B cell (primary cell): ENCODE results near the gene DNAJC25. TPM values are rescaled to one million over a fixed set of nuclear protein-coding genes. Genes with fewer than 3 reads are reported as not detected.
A peak's percentile ranks its signal among the peaks of the same experiment; 100 is the strongest.

Experiments used
- ATAC-seq: fragments of 200-7000 bp; cut with Tn5 transposase; one replicate; pipeline ENCODE4 v1.10.0; 2021; ENCODE audit warnings: low read depth, mild to moderate bottlenecking, moderate number of reproducible peaks, moderate library complexity
- CTCF ChIA-PET: fragments of 350-600 bp; sonication (Branson Sonifier 250); formaldehyde crosslinking; loops from one replicate; lab custom pipeline; 2021; ENCODE audit warnings: antibody characterized with exemption, inconsistent platforms; lab: Charles Lee
- POLR2A ChIA-PET: fragments of 350-600 bp; sonication (Branson Sonifier 250); formaldehyde crosslinking; loops from one replicate; lab custom pipeline; 2021; ENCODE audit warnings: antibody characterized with exemption; lab: Charles Lee
- DNase-seq: peaks from one replicate; pipeline ENCODE4 v3.0.0; 2013
- H2AFZ ChIP-seq: 2 replicates; pipeline ENCODE4 v1.6.1; 2012; ENCODE audit warnings: mild to moderate bottlenecking, low read depth, low read length; ENCODE audit not compliant: insufficient read depth, poor library complexity, severe bottlenecking
- H3K27ac ChIP-seq, 2 donors: 1 replicate in 1 of 2; 2 replicates in 1 of 2; pipeline ENCODE4 v1.5.1; 2012 to 2013; ENCODE audit warnings: low read length in 2 of 2, mild to moderate bottlenecking in 2 of 2, moderate library complexity in 1 of 2
- H3K27me3 ChIP-seq, 4 experiments: fragments of 200-600 bp in 1 of 4; sonication (generic) in 1 of 4; replicated peaks in 1 of 4; 1 replicate in 2 of 4; 2 replicates in 2 of 4; pipeline versions ENCODE4 v1.6.1 to v1.7.0; 2013 to 2016; ENCODE audit warnings: low read length in 3 of 4, mild to moderate bottlenecking in 2 of 4, mixed read lengths in 1 of 4, moderate library complexity in 1 of 4; ENCODE audit not compliant: insufficient read depth in 4 of 4, control insufficient read depth in 3 of 4; ENCODE audit errors: control extremely low read depth in 1 of 4
- H3K36me3 ChIP-seq, 2 experiments: replicated peaks in 1 of 2; 1 replicate in 1 of 2; 2 replicates in 1 of 2; pipeline versions ENCODE4 v1.6.1 to v1.7.1; 2013; ENCODE audit warnings: low read length in 1 of 2; ENCODE audit not compliant: insufficient read depth in 2 of 2, control insufficient read depth in 1 of 2; ENCODE audit errors: control extremely low read depth in 1 of 2, extremely low read depth in 1 of 2
- H3K4me1 ChIP-seq, 2 donors: fragments of 200-600 bp in 1 of 2; sonication (generic) in 1 of 2; 1 replicate in 1 of 2; 2 replicates in 1 of 2; pipeline versions ENCODE4 v1.5.1 to v1.6.1; 2013 to 2017; ENCODE audit warnings: low read length in 2 of 2; ENCODE audit not compliant: control insufficient read depth in 2 of 2, insufficient read depth in 2 of 2
- H3K4me2 ChIP-seq: replicated peaks from 2 replicates; pipeline ENCODE3; 2012; ENCODE audit warnings: mild to moderate bottlenecking, low read depth, low read length; ENCODE audit not compliant: poor library complexity, severe bottlenecking
- H3K4me3 ChIP-seq, 5 experiments: fragments of 200-600 bp in 1 of 5; sonication (generic) in 1 of 5; 1 replicate in 3 of 5; 2 replicates in 2 of 5; pipeline versions ENCODE4 v1.5.1 to v1.7.0; 2011 to 2016; ENCODE audit warnings: low read length in 4 of 5, mild to moderate bottlenecking in 4 of 5, low read depth in 2 of 5, control low read depth in 1 of 5, moderate library complexity in 1 of 5; ENCODE audit not compliant: insufficient read depth in 1 of 5; ENCODE audit errors: control extremely low read depth in 1 of 5, extremely low read depth in 1 of 5
- H3K79me2 ChIP-seq: fragments of 200-600 bp; sonication (generic); one replicate; pipeline ENCODE4 v1.6.0; 2016; ENCODE audit warnings: low read length; ENCODE audit not compliant: control insufficient read depth, insufficient read depth
- H3K9ac ChIP-seq: fragments of 200-600 bp; sonication (generic); 2 replicates; pipeline ENCODE4 v1.6.1; 2017; ENCODE audit warnings: mild to moderate bottlenecking, low read length, moderate library complexity
- H3K9me3 ChIP-seq, 3 donors: one replicate each; pipeline versions ENCODE4 v1.6.1 to v1.7.1; 2013; ENCODE audit warnings: low read length in 2 of 3; ENCODE audit not compliant: control insufficient read depth in 2 of 3, insufficient read depth in 1 of 3; ENCODE audit errors: control extremely low read depth in 1 of 3
- H4K20me1 ChIP-seq: 2 replicates; pipeline ENCODE4 v1.6.0; 2012; ENCODE audit warnings: mild to moderate bottlenecking, low read length; ENCODE audit not compliant: insufficient read depth, control insufficient read depth, poor library complexity, severe bottlenecking
- H3K27ac Mint-ChIP-seq: one replicate; pipeline ENCODE4 v1.8.0; 2021; ENCODE audit warnings: mixed read lengths
- H3K27me3 Mint-ChIP-seq: one replicate; pipeline ENCODE4 v1.8.0; 2021; ENCODE audit warnings: mixed read lengths
- H3K4me1 Mint-ChIP-seq: one replicate; pipeline ENCODE4 v1.8.0; 2021; ENCODE audit warnings: mixed read lengths
- H3K4me3 Mint-ChIP-seq: one replicate; pipeline ENCODE4 v1.8.0; 2021; ENCODE audit warnings: mixed read lengths
- H3K9me3 Mint-ChIP-seq: one replicate; pipeline ENCODE4 v1.8.0; 2022; ENCODE audit warnings: mixed read lengths; ENCODE audit not compliant: insufficient read depth
- EZH2 ChIP-seq: IDR thresholded peaks from 2 replicates; pipeline ENCODE4 v1.6.1; 2012; ENCODE audit warnings: borderline replicate concordance, low read depth, mild to moderate bottlenecking, moderate library complexity, low read length; ENCODE audit not compliant: insufficient read depth, poor library complexity, severe bottlenecking
- WGBS: methylation state at CpG from one replicate; pipeline ENCODE4 v1.1.5; 2013; ENCODE audit warnings: missing lambda C conversion rate; ENCODE audit not compliant: insufficient coverage; 5-methylcytosine and 5-hydroxymethylcytosine counted together
- intact Hi-C: fragments of 100-400 bp; cut with micrococcal nuclease; formaldehyde crosslinking; loops from one replicate; pipeline ENCODE4 v1.10.0; 2022
- polyA plus RNA-seq: library from polyadenylated mRNA; depleted of rRNA; stranded (reverse); fragments of >200 nt; gene quantifications from 2 replicates; pipeline ENCODE4 v1.2.3, GENCODE V29; 2012
- total RNA-seq, 2 donors: library from RNA; stranded (reverse); fragments of 120-200 nt in 1 of 2; gene quantifications; 1 replicate in 1 of 2; 2 replicates in 1 of 2; pipeline versions ENCODE4 v1.2.3 to v1.2.4, GENCODE V29; 2013 to 2022
- TF ChIP-seq, protein P1 (sequence below): fragments of 200-600 bp; IDR thresholded peaks from one replicate; pipeline ENCODE4 v1.8.0; 2022; ENCODE audit warnings: antibody characterized with exemption, mild to moderate bottlenecking

Gene DNAJC25
- total and polyA plus RNA-seq, 2 donors (not counting 1 experiment from before 2014, with no cell fraction given), result 3.1 to 4.1 TPM

DNA sequence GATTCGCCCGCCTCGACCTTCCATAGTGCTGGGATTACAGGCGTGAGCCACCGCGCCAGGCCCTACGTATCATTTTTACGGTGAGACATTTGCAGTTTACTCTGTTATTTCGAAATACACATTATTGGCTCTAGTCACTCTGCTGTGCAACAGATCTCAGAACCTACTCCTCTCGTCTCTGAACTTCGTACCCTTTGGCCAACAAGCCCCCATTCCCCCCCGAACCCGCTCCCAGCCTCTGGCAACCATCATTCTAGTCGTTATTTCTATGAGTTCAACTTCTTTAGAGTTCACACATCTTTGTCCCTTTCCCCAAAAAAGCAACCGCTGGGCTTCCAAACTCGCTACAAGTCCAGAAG lies 32.4 kb upstream of the DNAJC25 start:
- CTCF ChIA-PET, result interaction anchor here (0.8 to 1.4 kb wide), 12 partner anchors 10 to 762 kb away, joined by 3 to 8 read pairs (median 4); partner anchors contain the start of gene DNAJC25
- peak overlapping the region; percentile 70 for H3K9ac ChIP-seq
- no peak overlapping the region for H3K27ac ChIP-seq
- intact Hi-C loops, result loop anchor here (1.0 to 10.0 kb wide), 3 partner anchors 33 to 476 kb away; partner anchors contain the start of gene DNAJC25
- no peaks in the 10 kb centered on the region for H4K20me1 ChIP-seq
- DNase-seq (peak; percentile 31), ATAC-seq (no peak)
- WGBS, result 2% methylated on average over 13 of the region's 16 CpGs
- Mint-ChIP-seq H3K4me1 (peaks cover 25% of the 10 kb centered on the region), H3K9me3 (no peaks in the 10 kb centered on the region), H3K27ac (no peak overlapping the region), H3K4me3 (peak overlapping the region; percentile 87), H3K27me3 (peaks cover 43% of the 10 kb centered on the region)
- H3K4me2 ChIP-seq, result peak overlapping the region; percentile 98
- H3K27me3 ChIP-seq, result peaks cover 0 to 39% (median 20%) of the 10 kb centered on the region in 4 experiments
- peak overlapping the region; percentile 39 to 76 (median 59) for H3K4me3 ChIP-seq
- TF ChIP-seq, protein P1, sequence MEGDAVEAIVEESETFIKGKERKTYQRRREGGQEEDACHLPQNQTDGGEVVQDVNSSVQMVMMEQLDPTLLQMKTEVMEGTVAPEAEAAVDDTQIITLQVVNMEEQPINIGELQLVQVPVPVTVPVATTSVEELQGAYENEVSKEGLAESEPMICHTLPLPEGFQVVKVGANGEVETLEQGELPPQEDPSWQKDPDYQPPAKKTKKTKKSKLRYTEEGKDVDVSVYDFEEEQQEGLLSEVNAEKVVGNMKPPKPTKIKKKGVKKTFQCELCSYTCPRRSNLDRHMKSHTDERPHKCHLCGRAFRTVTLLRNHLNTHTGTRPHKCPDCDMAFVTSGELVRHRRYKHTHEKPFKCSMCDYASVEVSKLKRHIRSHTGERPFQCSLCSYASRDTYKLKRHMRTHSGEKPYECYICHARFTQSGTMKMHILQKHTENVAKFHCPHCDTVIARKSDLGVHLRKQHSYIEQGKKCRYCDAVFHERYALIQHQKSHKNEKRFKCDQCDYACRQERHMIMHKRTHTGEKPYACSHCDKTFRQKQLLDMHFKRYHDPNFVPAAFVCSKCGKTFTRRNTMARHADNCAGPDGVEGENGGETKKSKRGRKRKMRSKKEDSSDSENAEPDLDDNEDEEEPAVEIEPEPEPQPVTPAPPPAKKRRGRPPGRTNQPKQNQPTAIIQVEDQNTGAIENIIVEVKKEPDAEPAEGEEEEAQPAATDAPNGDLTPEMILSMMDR, result no peak
- no peak for TF ChIP-seq EZH2
- no peaks in the 10 kb centered on the region for H3K79me2 ChIP-seq
- peaks cover 22 to 23% of the 10 kb centered on the region in 2 donors for H3K4me1 ChIP-seq
- H3K9me3 ChIP-seq, result peaks cover 0 to 13% (median 0%) of the 10 kb centered on the region in 3 donors
- H2AFZ ChIP-seq, result peak overlapping the region; percentile 76
- H3K36me3 ChIP-seq, result no peaks in the 10 kb centered on the region
- POLR2A ChIA-PET, result no interaction called here
